ENCODE results near the gene MYRFL.

DNA sequence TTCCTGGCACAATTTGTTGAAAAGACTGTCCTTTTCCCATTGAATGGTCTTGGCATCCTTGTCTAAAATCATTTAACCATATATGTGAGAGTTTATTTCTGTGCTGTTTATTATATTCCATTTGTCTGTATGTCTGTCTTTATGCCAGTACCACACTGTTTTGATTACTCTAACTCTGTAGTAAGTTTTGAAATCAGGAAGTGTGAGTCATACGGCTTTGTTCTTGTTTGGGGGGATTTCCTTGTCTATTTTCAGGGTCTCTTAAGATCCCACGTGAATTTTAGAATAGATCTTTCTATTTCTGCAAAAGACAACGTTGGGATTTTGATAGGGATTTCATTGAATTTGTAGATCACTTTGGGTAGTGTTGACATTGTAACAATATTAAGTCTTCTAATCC lies 88.5 kb downstream of the MYRFL start:
- TF ChIP-seq, protein P1, sequence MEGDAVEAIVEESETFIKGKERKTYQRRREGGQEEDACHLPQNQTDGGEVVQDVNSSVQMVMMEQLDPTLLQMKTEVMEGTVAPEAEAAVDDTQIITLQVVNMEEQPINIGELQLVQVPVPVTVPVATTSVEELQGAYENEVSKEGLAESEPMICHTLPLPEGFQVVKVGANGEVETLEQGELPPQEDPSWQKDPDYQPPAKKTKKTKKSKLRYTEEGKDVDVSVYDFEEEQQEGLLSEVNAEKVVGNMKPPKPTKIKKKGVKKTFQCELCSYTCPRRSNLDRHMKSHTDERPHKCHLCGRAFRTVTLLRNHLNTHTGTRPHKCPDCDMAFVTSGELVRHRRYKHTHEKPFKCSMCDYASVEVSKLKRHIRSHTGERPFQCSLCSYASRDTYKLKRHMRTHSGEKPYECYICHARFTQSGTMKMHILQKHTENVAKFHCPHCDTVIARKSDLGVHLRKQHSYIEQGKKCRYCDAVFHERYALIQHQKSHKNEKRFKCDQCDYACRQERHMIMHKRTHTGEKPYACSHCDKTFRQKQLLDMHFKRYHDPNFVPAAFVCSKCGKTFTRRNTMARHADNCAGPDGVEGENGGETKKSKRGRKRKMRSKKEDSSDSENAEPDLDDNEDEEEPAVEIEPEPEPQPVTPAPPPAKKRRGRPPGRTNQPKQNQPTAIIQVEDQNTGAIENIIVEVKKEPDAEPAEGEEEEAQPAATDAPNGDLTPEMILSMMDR (IDR thresholded peaks at IDR 0.05; ENCODE audit: low read depth, low read length): no peak
- no peak for TF ChIP-seq EZH2phosphoT487 (IDR thresholded peaks at IDR 0.05; ENCODE audit: low read depth)

Measured in OCI-LY3 (cell line).